Measurements from ENCODE around the gene STK32C. TPM values are rescaled to one million over a fixed set of nuclear protein-coding genes. Genes with fewer than 3 reads are reported as not detected.

The STK32C gene
- total RNA-seq, 6 experiments from 2014 or later = 1.6 to 3.5 (median 2.1) TPM

- Histone ChIP-seq H3K27me3 (no peaks in the 10 kb centered on the region), H3K9me3 (no peaks in the 10 kb centered on the region), H3K27ac (no peak overlapping the region), H3K4me1 (no peaks in the 10 kb centered on the region), H3K4me3 (no peak overlapping the region), H3K36me3 (no peaks in the 10 kb centered on the region)
- TF ChIP-seq POLR2A (IDR thresholded peaks at IDR 0.05) (no peak), CTCF (IDR thresholded peaks at IDR 0.05) (no peak)
- peak in 2 of 3 donors; percentile 9 to 47 for DNase-seq
- WGBS (ENCODE audit: insufficient coverage, low coverage, low lambda C conversion rate, missing lambda C conversion rate) = 40% methylated on average over 8 of the region's 28 CpGs
- peak in 1 of 4 donors; percentile 16 for ATAC-seq
- intact Hi-C loops (cut with DNase I) = no loop called here
These were observed 102.8 kb downstream of the STK32C start for GRCh38 chr10:132204781-132205473.

GRCh38 chr10:132204078-132204780, 103.5 kb downstream of the STK32C start:
- no peak overlapping the region for H3K27ac ChIP-seq
- no peaks in the 10 kb centered on the region for H3K4me1 ChIP-seq
- ATAC-seq = peak in 1 of 4 donors; percentile 4
- no peaks in the 10 kb centered on the region for H3K27me3 ChIP-seq
- intact Hi-C loops (cut with DNase I) = no loop called here
- H3K36me3 ChIP-seq = no peaks in the 10 kb centered on the region
- peak in 2 of 3 donors; percentile 7 to 52 for DNase-seq
- H3K9me3 ChIP-seq = no peaks in the 10 kb centered on the region
- TF ChIP-seq POLR2A (IDR thresholded peaks at IDR 0.05) (no peak), CTCF (IDR thresholded peaks at IDR 0.05) (no peak)
- H3K4me3 ChIP-seq = no peak overlapping the region
- 53% methylated on average over 4 of the region's 20 CpGs for WGBS (ENCODE audit: insufficient coverage, low coverage, low lambda C conversion rate, missing lambda C conversion rate)

- DNase-seq = peak in 2 of 3 donors; percentile 16 to 44
- no peak for ATAC-seq
- Histone ChIP-seq H3K9me3 (no peaks in the 10 kb centered on the region), H3K36me3 (no peaks in the 10 kb centered on the region), H3K4me1 (no peaks in the 10 kb centered on the region), H3K4me3 (no peak overlapping the region), H3K27me3 (no peaks in the 10 kb centered on the region), H3K27ac (no peak overlapping the region)
- WGBS (ENCODE audit: insufficient coverage, low coverage, low lambda C conversion rate, missing lambda C conversion rate) = no CpG with 5 or more reads among the region's 34 CpGs
- no peak for TF ChIP-seq CTCF (IDR thresholded peaks at IDR 0.05)
- no peak for TF ChIP-seq POLR2A (IDR thresholded peaks at IDR 0.05)
- intact Hi-C loops (cut with DNase I) = no loop called here
These were observed 104.3 kb downstream of the STK32C start for GRCh38 chr10:132203256-132204077.

GRCh38 chr10:132202070-132202970, 105.4 kb downstream of the STK32C start:
- TF ChIP-seq POLR2A (IDR thresholded peaks at IDR 0.05) = no peak
- no peak for TF ChIP-seq CTCF (IDR thresholded peaks at IDR 0.05)
- H3K9me3 ChIP-seq = no peaks in the 10 kb centered on the region
- no peak overlapping the region for H3K4me3 ChIP-seq
- no CpG with 5 or more reads among the region's 48 CpGs for WGBS (ENCODE audit: insufficient coverage, low coverage, low lambda C conversion rate, missing lambda C conversion rate)
- no peaks in the 10 kb centered on the region for H3K4me1 ChIP-seq
- peak in 2 of 3 donors; percentile 9 to 52 for DNase-seq
- no peaks in the 10 kb centered on the region for H3K27me3 ChIP-seq
- no peak for ATAC-seq
- intact Hi-C loops (cut with DNase I) = no loop called here
- H3K36me3 ChIP-seq = no peaks in the 10 kb centered on the region
- no peak overlapping the region for H3K27ac ChIP-seq

All from right lobe of liver (tissue), 6 donors.